Neutrophil (primary cell): ENCODE measurements around the gene GLP1R.

Experiments
- H3K27ac ChIP-seq: fragments of 200-600 bp; sonication (generic); 2 replicates; pipeline ENCODE4 v1.5.1; 2016; ENCODE audit warnings: mild to moderate bottlenecking, moderate library complexity
- H3K27me3 ChIP-seq: fragments of 200-600 bp; sonication (generic); 2 replicates; pipeline ENCODE4 v1.6.0; 2016; ENCODE audit warnings: mild to moderate bottlenecking
- H3K36me3 ChIP-seq: fragments of 200-600 bp; sonication (generic); 2 replicates; pipeline ENCODE4 v1.5.1; 2017
- H3K4me1 ChIP-seq, 2 experiments: fragments of 200-600 bp in 1 of 2; sonication (generic) in 1 of 2; 1 replicate in 1 of 2; 2 replicates in 1 of 2; pipeline versions ENCODE4 v1.5.1 to v1.6.1; 2013 to 2016; ENCODE audit warnings: low read depth in 1 of 2, low read length in 1 of 2, mild to moderate bottlenecking in 1 of 2, moderate library complexity in 1 of 2; ENCODE audit not compliant: control insufficient read depth in 1 of 2, insufficient read depth in 1 of 2
- H3K4me3 ChIP-seq, 2 experiments: fragments of 200-600 bp in 1 of 2; sonication (generic) in 1 of 2; 1 replicate in 1 of 2; 2 replicates in 1 of 2; pipeline ENCODE4 v1.5.1; 2013 to 2016; ENCODE audit warnings: low read depth in 1 of 2, low read length in 1 of 2, mild to moderate bottlenecking in 1 of 2, moderate library complexity in 1 of 2
- H3K9me3 ChIP-seq: fragments of 200-600 bp; sonication (generic); 2 replicates; pipeline ENCODE4 v1.5.1; 2016
- CTCF ChIP-seq: fragments of 200-600 bp; sonication (generic); IDR thresholded peaks from 2 replicates; pipeline ENCODE4 v1.5.1; 2016; ENCODE audit warnings: antibody characterized with exemption

The GLP1R gene

GRCh38 chr6:39055661-39056060, 7.1 kb downstream of the GLP1R start:
- no peak overlapping the region for H3K27ac ChIP-seq
- no peaks in the 10 kb centered on the region for H3K4me1 ChIP-seq
- TF ChIP-seq CTCF: no peak
- peaks cover 32% of the 10 kb centered on the region for H3K27me3 ChIP-seq
- H3K9me3 ChIP-seq: no peaks in the 10 kb centered on the region
- no peak overlapping the region for H3K4me3 ChIP-seq
- H3K36me3 ChIP-seq: no peaks in the 10 kb centered on the region

- TF ChIP-seq CTCF: no peak
- H3K27me3 ChIP-seq: peaks cover 32% of the 10 kb centered on the region
Observed at GRCh38 chr6:39056191-39056590, 7.6 kb downstream of the GLP1R start.

GRCh38 chr6:39056681-39057080, 8.1 kb downstream of the GLP1R start:
- Histone ChIP-seq H3K27me3 (peaks cover 28% of the 10 kb centered on the region), H3K27ac (no peak overlapping the region), H3K4me1 (no peaks in the 10 kb centered on the region), H3K36me3 (no peaks in the 10 kb centered on the region), H3K9me3 (no peaks in the 10 kb centered on the region), H3K4me3 (no peak overlapping the region)
- TF ChIP-seq CTCF: no peak

More at GRCh38 chr6:39056191-39056590, 7.6 kb downstream of the GLP1R start:
- Histone ChIP-seq H3K36me3 (no peaks in the 10 kb centered on the region), H3K4me3 (no peak overlapping the region), H3K27ac (no peak overlapping the region), H3K9me3 (no peaks in the 10 kb centered on the region), H3K4me1 (no peaks in the 10 kb centered on the region)

GRCh38 chr6:39057251-39058155, 8.9 kb downstream of the GLP1R start:
- TF ChIP-seq CTCF: no peak
- Histone ChIP-seq H3K36me3 (no peaks in the 10 kb centered on the region), H3K4me1 (no peaks in the 10 kb centered on the region), H3K9me3 (no peaks in the 10 kb centered on the region), H3K27ac (no peak overlapping the region), H3K4me3 (no peak overlapping the region), H3K27me3 (peaks cover 27% of the 10 kb centered on the region)

- Histone ChIP-seq H3K36me3 (no peaks in the 10 kb centered on the region), H3K9me3 (no peaks in the 10 kb centered on the region), H3K27me3 (peaks cover 27% of the 10 kb centered on the region), H3K4me1 (no peaks in the 10 kb centered on the region), H3K4me3 (no peak overlapping the region), H3K27ac (no peak overlapping the region)
- TF ChIP-seq CTCF: no peak
Observed at GRCh38 chr6:39058471-39059147, 10.0 kb downstream of the GLP1R start.
